HEK293 (cell line): ENCODE data around the gene SLAMF9.

Source experiments
- CTCF ChIA-PET: fragments of 350-600 bp; formaldehyde crosslinking; extraction: SDS; loops from one replicate; lab custom pipeline; 2021; ENCODE audit warnings: antibody characterized with exemption; lab: Yijun Ruan, JAX
- POLR2A ChIA-PET: fragments of 300-600 bp; formaldehyde crosslinking; extraction: SDS; loops from one replicate; lab custom pipeline; 2020; ENCODE audit warnings: antibody characterized with exemption, inconsistent platforms; lab: Yijun Ruan, JAX
- H3K27ac ChIP-seq: fragments of 200-500 bp; sonication (Bioruptor generic); 2 replicates; pipeline ENCODE4 v1.5.1; 2014; ENCODE audit warnings: low read depth, low read length, control low read depth, inconsistent platforms; ENCODE audit errors: extremely low read depth
- H3K36me3 ChIP-seq, 2 experiments: fragments of 200-500 bp in 1 of 2; sonication (Bioruptor generic) in 1 of 2; 1 replicate in 1 of 2; 2 replicates in 1 of 2; pipeline ENCODE4 v1.5.1; 2014 to 2017; ENCODE audit warnings: inconsistent platforms in 2 of 2, low read length in 2 of 2; ENCODE audit not compliant: control insufficient read depth in 2 of 2, insufficient read depth in 1 of 2
- H3K4me1 ChIP-seq: fragments of 200-500 bp; sonication (Bioruptor generic); 2 replicates; pipeline ENCODE4 v1.5.1; 2014; ENCODE audit warnings: mild to moderate bottlenecking, low read length, inconsistent platforms; ENCODE audit not compliant: control insufficient read depth, insufficient read depth
- H3K4me3 ChIP-seq: 2 replicates; pipeline ENCODE4 v1.5.1; 2011; ENCODE audit warnings: low read depth, mild to moderate bottlenecking, control low read depth, low read length, moderate library complexity
- H3K9me3 ChIP-seq: fragments of 200-500 bp; sonication (Bioruptor generic); 2 replicates; pipeline ENCODE4 v1.5.1; 2014; ENCODE audit warnings: low read depth, low read length, inconsistent platforms; ENCODE audit not compliant: control insufficient read depth, insufficient read depth
- AEBP2 ChIP-seq: fragments of 450-650 bp; formaldehyde crosslinking; IDR thresholded peaks from 2 replicates; pipeline ENCODE4 v1.5.1; 2016; ENCODE audit warnings: missing biosample characterization, missing genetic modification characterization, borderline replicate concordance
- CTCF ChIP-seq: fragments of 450-650 bp; formaldehyde crosslinking; IDR thresholded peaks from 2 replicates; pipeline ENCODE4 v1.5.1; 2016; ENCODE audit warnings: missing biosample characterization, missing genetic modification characterization
- GLI2 ChIP-seq: fragments of 450-650 bp; formaldehyde crosslinking; IDR thresholded peaks from 2 replicates; pipeline ENCODE4; 2017; ENCODE audit warnings: missing biosample characterization, missing genetic modification characterization, low read depth, borderline replicate concordance
- GLI4 ChIP-seq: fragments of 450-650 bp; formaldehyde crosslinking; IDR thresholded peaks from 2 replicates; pipeline ENCODE4 v1.5.1; 2016; ENCODE audit warnings: missing biosample characterization, missing genetic modification characterization
- OVOL3 ChIP-seq: fragments of 450-650 bp; formaldehyde crosslinking; IDR thresholded peaks from 2 replicates; pipeline ENCODE4 v1.5.1; 2016; ENCODE audit warnings: missing biosample characterization, missing genetic modification characterization
- YY1 ChIP-seq: fragments of 450-650 bp; formaldehyde crosslinking; IDR thresholded peaks from 2 replicates; pipeline ENCODE4 v1.5.1; 2018; ENCODE audit warnings: missing biosample characterization, missing genetic modification characterization
- ZBTB10 ChIP-seq: fragments of 450-650 bp; formaldehyde crosslinking; IDR thresholded peaks from 2 replicates; pipeline ENCODE4 v1.5.1; 2016; ENCODE audit warnings: missing biosample characterization, missing genetic modification characterization
- ZFHX2 ChIP-seq: fragments of 450-650 bp; formaldehyde crosslinking; conservative IDR thresholded peaks from 2 replicates; pipeline ENCODE4 v1.5.1; 2016; ENCODE audit warnings: missing biosample characterization, missing genetic modification characterization
- ZNF248 ChIP-seq: fragments of 450-650 bp; formaldehyde crosslinking; IDR thresholded peaks from 2 replicates; pipeline ENCODE4 v1.5.1; 2017; ENCODE audit warnings: missing biosample characterization, missing genetic modification characterization
- ZNF350 ChIP-seq: fragments of 450-650 bp; formaldehyde crosslinking; IDR thresholded peaks from 2 replicates; pipeline ENCODE4 v1.5.0; 2017; ENCODE audit warnings: missing biosample characterization, mild to moderate bottlenecking, missing genetic modification characterization
- ZNF48 ChIP-seq: fragments of 450-650 bp; formaldehyde crosslinking; IDR thresholded peaks from 2 replicates; pipeline ENCODE4 v1.5.1; 2016; ENCODE audit warnings: missing biosample characterization, missing genetic modification characterization
- ZNF530 ChIP-seq: fragments of 450-650 bp; formaldehyde crosslinking; IDR thresholded peaks from 2 replicates; pipeline ENCODE4 v1.5.1; 2016; ENCODE audit warnings: low read depth, missing biosample characterization, missing genetic modification characterization
- ZNF571 ChIP-seq: fragments of 450-650 bp; formaldehyde crosslinking; IDR thresholded peaks from 2 replicates; pipeline ENCODE4 v1.5.0; 2017; ENCODE audit warnings: missing biosample characterization, missing genetic modification characterization
- ZNF600 ChIP-seq: fragments of 450-650 bp; formaldehyde crosslinking; IDR thresholded peaks from 2 replicates; pipeline ENCODE4 v1.5.1; 2016; ENCODE audit warnings: missing biosample characterization, missing genetic modification characterization
- ZNF670 ChIP-seq: fragments of 450-650 bp; formaldehyde crosslinking; IDR thresholded peaks from 2 replicates; pipeline ENCODE4 v1.5.1; 2016; ENCODE audit warnings: missing biosample characterization, missing genetic modification characterization, low read depth
- ZNF707 ChIP-seq: fragments of 450-650 bp; formaldehyde crosslinking; IDR thresholded peaks from 2 replicates; pipeline ENCODE4 v1.5.1; 2016; ENCODE audit warnings: missing biosample characterization, missing genetic modification characterization
- ZNF791 ChIP-seq: fragments of 450-650 bp; formaldehyde crosslinking; IDR thresholded peaks from 2 replicates; pipeline ENCODE4 v1.5.1; 2016; ENCODE audit warnings: missing biosample characterization, missing genetic modification characterization

Gene SLAMF9

GRCh38 chr1:159942632-159943277 lies 11.3 kb downstream of the SLAMF9 start:
- H3K4me3 ChIP-seq = no peak overlapping the region
- H3K4me1 ChIP-seq = no peaks in the 10 kb centered on the region
- H3K36me3 ChIP-seq = no peaks in the 10 kb centered on the region
- H3K27ac ChIP-seq = no peak overlapping the region
- ChIA-PET POLR2A (interaction anchor here (4.1 kb wide), 1 partner anchor 18 kb away, joined by 25 read pairs; the partner anchor contains the start of gene TAGLN2), CTCF (interaction anchor here (0.6 to 10.8 kb wide), 2 partner anchors 65 to 1738 kb away, joined by 3 to 87 read pairs; no protein-coding TSS in a partner anchor)
- no peaks in the 10 kb centered on the region for H3K9me3 ChIP-seq
- TF ChIP-seq ZNF707 (tag by site-specific recombination) (no peak), ZNF48 (tag by site-specific recombination) (no peak), GLI4 (tag by site-specific recombination) (no peak), ZNF791 (tag by site-specific recombination) (no peak), ZNF248 (no peak)

- Histone ChIP-seq H3K9me3 (no peaks in the 10 kb centered on the region), H3K36me3 (no peaks in the 10 kb centered on the region), H3K27ac (no peak overlapping the region), H3K4me1 (no peaks in the 10 kb centered on the region), H3K4me3 (no peak overlapping the region)
- ChIA-PET POLR2A (interaction anchor here (1.6 kb wide), 1 partner anchor 18 kb away, joined by 3 read pairs; no protein-coding TSS in a partner anchor), CTCF (interaction anchor here (1.9 to 19.3 kb wide), 3 partner anchors 63 to 143 kb away, joined by 5 to 353 read pairs (median 87); no protein-coding TSS in a partner anchor)
- TF ChIP-seq ZNF350 (tag by site-specific recombination) = no peak
- no peak for TF ChIP-seq ZBTB10
- no peak for TF ChIP-seq ZFHX2
- TF ChIP-seq ZNF670 (tag by site-specific recombination) = no peak
- no peak for TF ChIP-seq CTCF
- no peak for TF ChIP-seq ZNF600
- no peak for TF ChIP-seq YY1 (tag by site-specific recombination)
- TF ChIP-seq GLI2 = no peak
- no peak for TF ChIP-seq OVOL3 (tag by site-specific recombination)
- TF ChIP-seq ZNF530 = no peak
- TF ChIP-seq ZNF571 (tag by site-specific recombination) = no peak
- TF ChIP-seq AEBP2 (tag by site-specific recombination) = no peak
Observed at GRCh38 chr1:159941591-159942560, 12.2 kb downstream of the SLAMF9 start.
